ENCODE measurements around the gene RCOR3.

The RCOR3 gene

DNA sequence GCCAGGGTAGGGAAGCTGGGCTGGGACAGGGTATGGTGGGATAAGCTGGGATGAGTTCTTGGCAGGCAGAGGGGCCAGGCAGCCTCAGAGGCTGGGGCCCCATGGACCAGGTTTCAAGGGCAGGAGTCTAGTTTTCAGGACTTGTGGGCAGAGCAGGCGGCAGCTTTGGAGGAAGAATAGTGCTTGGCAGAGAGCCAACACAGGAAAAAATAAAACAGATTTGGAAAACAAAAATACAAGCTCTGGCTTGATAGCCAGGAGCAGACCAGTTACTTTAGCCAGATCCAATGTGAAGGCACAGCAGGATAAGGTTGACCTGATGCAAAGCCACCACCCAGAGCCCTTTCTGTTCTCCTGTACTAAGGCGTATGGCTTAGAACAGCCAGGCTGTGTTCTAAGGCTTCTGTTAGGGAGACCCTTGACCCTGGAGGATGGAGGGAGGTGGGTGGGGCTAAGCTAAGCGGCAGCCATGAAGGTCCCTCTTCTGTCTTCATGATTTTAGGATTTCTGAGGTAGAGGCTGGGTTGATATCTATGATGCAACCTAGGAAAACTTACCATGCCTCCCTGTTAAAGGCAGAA, 73.0 kb downstream of the RCOR3 start:
- H3K36me3 ChIP-seq (ENCODE audit: control insufficient read depth, insufficient read depth, low read length): no peaks in the 10 kb centered on the region
- H3K9me3 ChIP-seq (ENCODE audit: control insufficient read depth, insufficient read depth, low read length): no peaks in the 10 kb centered on the region
- no peak overlapping the region for H3K27ac ChIP-seq (ENCODE audit: low read depth, low read length)
- H3K4me1 ChIP-seq (ENCODE audit: control insufficient read depth, insufficient read depth, low read length): peaks cover 55% of the 10 kb centered on the region
- no peak overlapping the region for H3K9ac ChIP-seq (ENCODE audit: low read depth, low read length)
- H3K4me3 ChIP-seq (ENCODE audit: low read depth, low read length): no peak overlapping the region
- H3K27me3 ChIP-seq (ENCODE audit: control insufficient read depth, insufficient read depth, low read length): 0 out of 2 replicates have a peak, but pooled peaks cover 3% of the 10 kb centered on the region

DNA sequence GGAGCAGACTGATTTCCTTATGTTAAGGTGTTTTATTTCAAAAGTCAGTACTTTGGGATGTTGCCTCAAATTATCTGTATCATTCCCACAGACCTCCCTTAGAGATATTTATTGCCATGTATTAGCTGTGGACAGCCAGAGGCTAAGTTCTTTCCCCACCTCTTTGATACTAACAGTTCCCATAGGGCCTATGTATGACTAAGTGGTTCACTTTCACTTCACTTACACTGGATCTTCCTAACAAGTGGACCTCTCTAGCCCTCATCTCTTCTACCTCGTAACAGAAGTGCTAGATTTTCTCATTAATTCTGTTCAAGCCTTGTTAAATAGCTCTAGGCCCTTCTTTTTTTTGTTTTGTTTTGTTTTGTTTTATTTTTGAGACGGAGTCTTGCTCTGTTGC, 73.7 kb downstream of the RCOR3 start:
- H3K9me3 ChIP-seq (ENCODE audit: control insufficient read depth, insufficient read depth, low read length): no peaks in the 10 kb centered on the region
- H3K4me3 ChIP-seq (ENCODE audit: low read depth, low read length): no peak overlapping the region
- peaks cover 50% of the 10 kb centered on the region for H3K4me1 ChIP-seq (ENCODE audit: control insufficient read depth, insufficient read depth, low read length)
- H3K9ac ChIP-seq (ENCODE audit: low read depth, low read length): no peak overlapping the region
- no peaks in the 10 kb centered on the region for H3K36me3 ChIP-seq (ENCODE audit: control insufficient read depth, insufficient read depth, low read length)
- H3K27me3 ChIP-seq (ENCODE audit: control insufficient read depth, insufficient read depth, low read length): no peaks in the 10 kb centered on the region
- H3K27ac ChIP-seq (ENCODE audit: low read depth, low read length): no peak overlapping the region

DNA sequence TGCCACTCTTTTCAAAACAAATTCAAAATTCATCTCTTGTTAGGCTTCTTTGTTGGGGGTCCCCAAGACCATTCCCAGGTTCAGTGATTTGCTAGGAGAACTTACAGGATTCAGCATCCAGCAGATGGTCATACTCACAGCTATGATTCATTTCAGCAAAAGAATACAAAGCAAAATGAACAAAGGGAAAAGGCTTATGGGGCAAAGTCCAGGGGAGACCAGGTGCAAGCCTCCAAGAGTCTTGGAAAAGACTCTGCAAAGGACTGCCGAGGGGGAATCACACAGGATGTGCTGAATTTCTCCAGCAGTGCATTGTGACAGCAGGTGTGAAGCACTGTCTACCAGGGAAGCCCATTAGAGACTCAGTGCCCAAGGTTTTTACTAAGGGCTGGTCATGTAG, 74.7 kb downstream of the RCOR3 start:
- Histone ChIP-seq H3K27ac (ENCODE audit: low read depth, low read length) (no peak overlapping the region), H3K4me3 (ENCODE audit: low read depth, low read length) (no peak overlapping the region), H3K4me1 (ENCODE audit: control insufficient read depth, insufficient read depth, low read length) (peaks cover 41% of the 10 kb centered on the region), H3K36me3 (ENCODE audit: control insufficient read depth, insufficient read depth, low read length) (no peaks in the 10 kb centered on the region), H3K9ac (ENCODE audit: low read depth, low read length) (no peak overlapping the region), H3K27me3 (ENCODE audit: control insufficient read depth, insufficient read depth, low read length) (no peaks in the 10 kb centered on the region), H3K9me3 (ENCODE audit: control insufficient read depth, insufficient read depth, low read length) (no peaks in the 10 kb centered on the region)

DNA sequence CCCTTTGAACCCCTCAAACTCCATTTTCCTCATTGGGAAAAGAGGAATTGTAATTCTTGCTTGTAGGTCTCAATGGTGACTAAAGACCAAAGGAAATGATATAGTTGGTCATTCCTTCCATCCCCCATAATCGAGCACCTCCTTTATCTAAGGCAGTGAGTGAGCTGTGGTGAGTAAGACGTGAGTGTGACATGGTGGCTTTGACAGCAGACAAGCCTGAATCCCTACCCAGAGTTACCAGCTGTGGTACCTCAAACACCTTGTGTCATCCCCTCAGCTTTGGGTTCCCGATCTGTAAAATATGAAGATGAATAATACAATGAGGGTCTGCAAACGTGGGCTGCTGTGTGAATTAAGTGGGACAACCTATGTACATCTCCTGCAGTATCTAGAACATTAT, 75.8 kb downstream of the RCOR3 start:
- no peak overlapping the region for H3K27ac ChIP-seq (ENCODE audit: low read depth, low read length)
- no peak overlapping the region for H3K9ac ChIP-seq (ENCODE audit: low read depth, low read length)
- no peaks in the 10 kb centered on the region for H3K36me3 ChIP-seq (ENCODE audit: control insufficient read depth, insufficient read depth, low read length)
- no peak overlapping the region for H3K4me3 ChIP-seq (ENCODE audit: low read depth, low read length)
- H3K27me3 ChIP-seq (ENCODE audit: control insufficient read depth, insufficient read depth, low read length): no peaks in the 10 kb centered on the region
- H3K9me3 ChIP-seq (ENCODE audit: control insufficient read depth, insufficient read depth, low read length): no peaks in the 10 kb centered on the region
- H3K4me1 ChIP-seq (ENCODE audit: control insufficient read depth, insufficient read depth, low read length): peaks cover 30% of the 10 kb centered on the region

DNA sequence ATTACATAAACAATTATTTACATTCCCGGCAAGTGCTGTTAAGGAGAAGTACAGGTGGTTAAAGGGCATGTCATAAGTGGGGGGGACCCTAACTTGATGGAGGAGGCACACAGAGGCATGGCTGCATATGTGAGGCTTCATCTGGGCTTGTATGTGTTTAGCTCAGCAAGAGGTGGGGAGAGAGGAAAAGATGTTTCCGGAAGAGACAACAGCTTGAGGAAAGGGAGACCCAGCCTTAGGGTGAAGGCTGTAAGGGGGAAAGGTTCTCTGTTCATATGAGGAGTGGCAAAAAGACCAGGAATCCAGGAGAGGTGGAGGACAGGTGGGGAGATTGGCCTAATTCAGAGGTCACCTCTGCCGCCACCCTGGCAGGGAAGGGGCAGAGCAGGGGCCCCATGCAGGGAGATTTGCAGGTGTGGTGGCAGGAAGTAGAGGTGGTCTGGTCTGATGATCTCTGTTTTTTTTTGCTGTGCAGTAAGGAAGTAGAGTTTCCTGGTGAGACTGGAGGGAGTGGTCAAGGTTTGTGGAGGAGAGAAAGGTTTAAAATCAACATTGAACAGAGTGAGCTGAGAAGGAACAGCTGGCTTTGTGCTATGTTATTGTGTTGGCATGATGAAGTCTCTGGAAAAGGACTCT, 76.5 kb downstream of the RCOR3 start:
- Histone ChIP-seq H3K27ac (ENCODE audit: low read depth, low read length) (no peak overlapping the region), H3K9ac (ENCODE audit: low read depth, low read length) (no peak overlapping the region), H3K4me3 (ENCODE audit: low read depth, low read length) (no peak overlapping the region), H3K9me3 (ENCODE audit: control insufficient read depth, insufficient read depth, low read length) (no peaks in the 10 kb centered on the region), H3K36me3 (ENCODE audit: control insufficient read depth, insufficient read depth, low read length) (no peaks in the 10 kb centered on the region), H3K27me3 (ENCODE audit: control insufficient read depth, insufficient read depth, low read length) (no peaks in the 10 kb centered on the region), H3K4me1 (ENCODE audit: control insufficient read depth, insufficient read depth, low read length) (peaks cover 25% of the 10 kb centered on the region)

DNA sequence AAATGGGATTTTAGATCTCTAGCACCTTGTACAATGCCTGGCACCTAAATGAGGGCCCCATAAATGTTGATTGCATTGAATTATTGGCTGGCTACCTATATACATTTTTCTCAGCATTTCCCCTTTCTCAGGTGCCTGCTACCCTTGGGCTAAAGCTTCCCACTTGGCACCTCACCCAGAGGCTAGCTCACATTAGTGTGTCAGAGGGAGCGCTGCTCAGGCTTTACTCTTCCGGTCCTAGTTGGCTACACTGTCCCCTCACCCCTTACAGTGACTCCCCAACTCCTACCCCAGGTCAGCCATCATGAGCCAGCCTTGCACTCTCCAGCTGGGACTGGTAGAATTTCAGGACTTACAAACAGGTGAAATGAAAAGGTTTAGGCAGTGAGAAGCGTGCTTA, 77.0 kb downstream of the RCOR3 start:
- no peaks in the 10 kb centered on the region for H3K9me3 ChIP-seq (ENCODE audit: control insufficient read depth, insufficient read depth, low read length)
- H3K27ac ChIP-seq (ENCODE audit: low read depth, low read length): no peak overlapping the region
- H3K4me3 ChIP-seq (ENCODE audit: low read depth, low read length): no peak overlapping the region
- H3K36me3 ChIP-seq (ENCODE audit: control insufficient read depth, insufficient read depth, low read length): no peaks in the 10 kb centered on the region
- H3K9ac ChIP-seq (ENCODE audit: low read depth, low read length): no peak overlapping the region
- H3K27me3 ChIP-seq (ENCODE audit: control insufficient read depth, insufficient read depth, low read length): no peaks in the 10 kb centered on the region
- H3K4me1 ChIP-seq (ENCODE audit: control insufficient read depth, insufficient read depth, low read length): peaks cover 20% of the 10 kb centered on the region

DNA sequence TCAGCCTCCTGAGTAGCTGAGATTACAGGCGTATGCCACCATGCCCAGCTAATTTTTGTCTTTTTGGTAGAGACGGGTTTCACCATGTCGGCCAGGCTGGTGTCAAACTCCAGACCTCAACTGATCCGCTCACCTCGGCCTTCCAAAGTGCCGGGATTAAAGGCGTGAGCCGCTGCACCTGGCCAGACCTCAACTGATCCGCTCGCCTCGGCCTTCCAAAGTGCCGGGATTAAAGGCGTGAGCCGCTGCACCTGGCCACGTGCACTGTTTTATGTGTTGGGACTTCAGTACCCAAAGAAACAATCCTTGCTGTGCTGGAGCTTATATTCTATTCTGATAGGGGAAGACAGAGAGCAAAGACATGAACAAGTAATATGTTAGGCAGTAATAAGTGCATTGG, 77.6 kb downstream of the RCOR3 start:
- H3K4me1 ChIP-seq (ENCODE audit: control insufficient read depth, insufficient read depth, low read length): peaks cover 16% of the 10 kb centered on the region; the same call in 1 of the 2 replicates
- H3K9ac ChIP-seq (ENCODE audit: low read depth, low read length): no peak overlapping the region

DNA sequence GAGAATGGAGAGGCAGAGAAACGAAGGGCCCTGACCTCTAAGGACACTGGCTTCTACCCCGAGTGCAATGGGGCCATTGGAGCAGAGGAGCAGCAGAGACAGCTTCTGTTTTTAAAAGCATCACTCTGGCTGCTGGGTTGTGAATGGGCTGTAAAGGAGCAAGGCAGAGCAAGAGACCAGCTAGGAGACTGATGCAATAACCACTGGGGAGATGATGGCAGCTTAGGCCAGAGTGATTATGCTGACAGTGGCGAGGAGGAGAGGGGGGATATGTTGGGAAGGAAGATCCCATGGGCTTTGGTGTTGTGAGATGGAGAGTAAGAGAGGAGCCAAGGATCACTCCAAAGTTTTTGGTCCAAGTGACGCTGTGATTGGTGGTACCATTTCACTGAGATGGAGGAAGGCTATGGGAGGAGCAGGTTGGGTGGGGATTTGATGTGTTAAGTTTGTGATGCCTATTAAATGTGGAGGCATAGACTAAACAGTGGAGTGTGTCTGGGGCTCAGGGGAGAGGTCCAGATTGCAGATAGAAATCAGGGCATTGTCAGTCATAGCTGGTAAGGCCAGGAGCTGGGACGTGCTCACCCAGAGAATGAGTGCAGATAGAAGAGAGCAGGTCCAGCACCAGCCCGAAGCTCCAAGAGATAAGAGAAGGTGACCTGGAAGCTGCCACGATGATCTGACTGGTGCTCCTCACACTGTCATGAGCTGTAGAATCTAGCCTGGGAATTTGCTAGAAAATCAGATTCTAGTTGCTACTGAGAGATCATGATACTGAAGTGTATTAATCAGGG, 78.5 kb downstream of the RCOR3 start:
- no peak overlapping the region for H3K27ac ChIP-seq (ENCODE audit: low read depth, low read length)

More for the DNA sequence above, 77.6 kb downstream of the RCOR3 start:
- no peaks in the 10 kb centered on the region for H3K36me3 ChIP-seq (ENCODE audit: control insufficient read depth, insufficient read depth, low read length)
- no peak overlapping the region for H3K4me3 ChIP-seq (ENCODE audit: low read depth, low read length)
- H3K27me3 ChIP-seq (ENCODE audit: control insufficient read depth, insufficient read depth, low read length): no peaks in the 10 kb centered on the region
- no peak overlapping the region for H3K27ac ChIP-seq (ENCODE audit: low read depth, low read length)
- no peaks in the 10 kb centered on the region for H3K9me3 ChIP-seq (ENCODE audit: control insufficient read depth, insufficient read depth, low read length)

DNA sequence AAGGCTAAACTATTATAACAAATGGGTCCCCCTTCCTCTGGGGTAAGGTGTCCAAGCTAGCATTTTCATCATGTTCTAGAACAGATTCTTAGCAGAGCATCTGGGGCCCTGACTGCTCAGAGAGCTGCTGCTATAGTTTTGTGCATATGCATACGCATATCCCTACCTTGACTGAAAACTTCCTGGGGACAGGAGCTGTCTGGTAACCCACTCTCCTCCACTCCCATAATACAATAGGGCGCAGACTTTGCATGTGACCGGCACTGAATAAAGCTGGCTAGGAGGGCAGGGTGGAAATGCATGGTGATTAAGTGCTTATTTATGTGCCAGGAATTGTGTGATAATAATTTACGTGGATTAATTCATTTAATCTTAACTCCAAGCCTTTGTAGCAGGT, 79.1 kb downstream of the RCOR3 start:
- no peak overlapping the region for H3K4me3 ChIP-seq (ENCODE audit: low read depth, low read length)
- H3K9ac ChIP-seq (ENCODE audit: low read depth, low read length): no peak overlapping the region
- H3K4me1 ChIP-seq (ENCODE audit: control insufficient read depth, insufficient read depth, low read length): peaks cover 9% of the 10 kb centered on the region; the same call in 1 of the 2 replicates

More for the DNA sequence above, 78.5 kb downstream of the RCOR3 start:
- H3K27me3 ChIP-seq (ENCODE audit: control insufficient read depth, insufficient read depth, low read length): no peaks in the 10 kb centered on the region
- H3K4me3 ChIP-seq (ENCODE audit: low read depth, low read length): no peak overlapping the region
- no peaks in the 10 kb centered on the region for H3K9me3 ChIP-seq (ENCODE audit: control insufficient read depth, insufficient read depth, low read length)
- H3K4me1 ChIP-seq (ENCODE audit: control insufficient read depth, insufficient read depth, low read length): peaks cover 9% of the 10 kb centered on the region; the same call in 1 of the 2 replicates
- H3K9ac ChIP-seq (ENCODE audit: low read depth, low read length): no peak overlapping the region
- H3K36me3 ChIP-seq (ENCODE audit: control insufficient read depth, insufficient read depth, low read length): no peaks in the 10 kb centered on the region

DNA sequence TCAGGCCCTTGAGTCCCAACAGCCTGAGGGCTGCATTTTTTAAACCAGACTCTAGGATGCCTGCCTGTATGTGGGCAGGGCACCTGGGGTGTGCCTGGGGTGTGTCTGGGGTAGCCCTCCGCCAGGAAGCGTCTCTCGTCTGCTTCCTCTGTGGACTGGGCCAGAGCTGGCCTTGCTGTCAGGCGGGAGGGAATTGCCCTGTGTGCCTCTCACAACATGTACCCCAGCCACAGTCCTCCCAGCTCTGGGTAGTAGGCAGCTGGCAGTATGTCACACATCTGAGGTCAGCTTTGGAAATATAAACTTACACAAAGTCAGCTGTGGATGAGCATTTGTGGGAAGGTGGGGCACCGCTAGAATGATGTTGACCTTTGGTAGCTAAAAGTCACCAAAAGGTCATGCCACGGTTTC, 80.5 kb downstream of the RCOR3 start:
- H3K36me3 ChIP-seq (ENCODE audit: control insufficient read depth, insufficient read depth, low read length): no peaks in the 10 kb centered on the region
- no peak overlapping the region for H3K9ac ChIP-seq (ENCODE audit: low read depth, low read length)
- H3K27ac ChIP-seq (ENCODE audit: low read depth, low read length): no peak overlapping the region
- H3K4me1 ChIP-seq (ENCODE audit: control insufficient read depth, insufficient read depth, low read length): peaks cover 9% of the 10 kb centered on the region; the same call in 1 of the 2 replicates
- no peak overlapping the region for H3K4me3 ChIP-seq (ENCODE audit: low read depth, low read length)
- no peaks in the 10 kb centered on the region for H3K27me3 ChIP-seq (ENCODE audit: control insufficient read depth, insufficient read depth, low read length)
- no peaks in the 10 kb centered on the region for H3K9me3 ChIP-seq (ENCODE audit: control insufficient read depth, insufficient read depth, low read length)

More for the DNA sequence above, 79.1 kb downstream of the RCOR3 start:
- Histone ChIP-seq H3K36me3 (ENCODE audit: control insufficient read depth, insufficient read depth, low read length) (no peaks in the 10 kb centered on the region), H3K9me3 (ENCODE audit: control insufficient read depth, insufficient read depth, low read length) (no peaks in the 10 kb centered on the region), H3K27ac (ENCODE audit: low read depth, low read length) (no peak overlapping the region), H3K27me3 (ENCODE audit: control insufficient read depth, insufficient read depth, low read length) (no peaks in the 10 kb centered on the region)

All from HUES48 (cell line).